ENCODE data around the gene CYBC1. TPM values are rescaled to one million over a fixed set of nuclear protein-coding genes. Genes with fewer than 3 reads are reported as not detected.
A peak's percentile ranks its signal among the peaks of the same experiment; 100 is the strongest.

The CYBC1 gene
- total RNA-seq, 1 donor from 2014 or later: 75.7 TPM

- peaks cover 3% of the 10 kb centered on the region for H3K36me3 Mint-ChIP-seq (ENCODE audit: low read depth, unreplicated experiment)
- no peak for DNase-seq (ENCODE audit: low spot score)
- no peak overlapping the region for H3K27ac Mint-ChIP-seq (ENCODE audit: unreplicated experiment)
These were observed 41.6 kb downstream of the CYBC1 start for GRCh38 chr17:82408938-82409318.

GRCh38 chr17:82408288-82408937, 42.1 kb downstream of the CYBC1 start:
- peak overlapping the region; percentile 31 for H3K4me3 Mint-ChIP-seq (ENCODE audit: unreplicated experiment)
- H3K36me3 Mint-ChIP-seq (ENCODE audit: low read depth, unreplicated experiment): peaks cover 3% of the 10 kb centered on the region
- peaks cover 9% of the 10 kb centered on the region for H3K27me3 Mint-ChIP-seq (ENCODE audit: unreplicated experiment)
- no peaks in the 10 kb centered on the region for H3K9me3 Mint-ChIP-seq (ENCODE audit: unreplicated experiment)
- H3K27ac Mint-ChIP-seq (ENCODE audit: unreplicated experiment): no peak overlapping the region
- no peak for DNase-seq (ENCODE audit: low spot score)
- H3K4me1 Mint-ChIP-seq (ENCODE audit: unreplicated experiment): no peaks in the 10 kb centered on the region
- no peak for TF ChIP-seq CTCF (IDR thresholded peaks at IDR 0.05; ENCODE audit: unreplicated experiment)

More at GRCh38 chr17:82408938-82409318, 41.6 kb downstream of the CYBC1 start:
- TF ChIP-seq CTCF (IDR thresholded peaks at IDR 0.05; ENCODE audit: unreplicated experiment): no peak
- Mint-ChIP-seq H3K9me3 (ENCODE audit: unreplicated experiment) (no peaks in the 10 kb centered on the region), H3K4me1 (ENCODE audit: unreplicated experiment) (no peaks in the 10 kb centered on the region), H3K4me3 (ENCODE audit: unreplicated experiment) (no peak overlapping the region), H3K27me3 (ENCODE audit: unreplicated experiment) (peaks cover 9% of the 10 kb centered on the region)

- peaks cover 9% of the 10 kb centered on the region for H3K27me3 Mint-ChIP-seq (ENCODE audit: unreplicated experiment)
- H3K4me1 Mint-ChIP-seq (ENCODE audit: unreplicated experiment): no peaks in the 10 kb centered on the region
- DNase-seq (ENCODE audit: low spot score): no peak
- TF ChIP-seq CTCF (IDR thresholded peaks at IDR 0.05; ENCODE audit: unreplicated experiment): no peak
- no peak overlapping the region for H3K4me3 Mint-ChIP-seq (ENCODE audit: unreplicated experiment)
- H3K9me3 Mint-ChIP-seq (ENCODE audit: unreplicated experiment): no peaks in the 10 kb centered on the region
- H3K36me3 Mint-ChIP-seq (ENCODE audit: low read depth, unreplicated experiment): peaks cover 3% of the 10 kb centered on the region
- no peak overlapping the region for H3K27ac Mint-ChIP-seq (ENCODE audit: unreplicated experiment)
These were observed 43.3 kb downstream of the CYBC1 start for GRCh38 chr17:82407255-82407654.

GRCh38 chr17:82406131-82406671, 44.4 kb downstream of the CYBC1 start:
- no peaks in the 10 kb centered on the region for H3K9me3 Mint-ChIP-seq (ENCODE audit: unreplicated experiment)
- no peak overlapping the region for H3K4me3 Mint-ChIP-seq (ENCODE audit: unreplicated experiment)
- H3K4me1 Mint-ChIP-seq (ENCODE audit: unreplicated experiment): no peaks in the 10 kb centered on the region
- peaks cover 3% of the 10 kb centered on the region for H3K36me3 Mint-ChIP-seq (ENCODE audit: low read depth, unreplicated experiment)
- peaks cover 7% of the 10 kb centered on the region for H3K27me3 Mint-ChIP-seq (ENCODE audit: unreplicated experiment)
- no peak for DNase-seq (ENCODE audit: low spot score)
- H3K27ac Mint-ChIP-seq (ENCODE audit: unreplicated experiment): no peak overlapping the region
- TF ChIP-seq CTCF (IDR thresholded peaks at IDR 0.05; ENCODE audit: unreplicated experiment): no peak

GRCh38 chr17:82405051-82405450, 45.5 kb downstream of the CYBC1 start:
- H3K4me1 Mint-ChIP-seq (ENCODE audit: unreplicated experiment): no peaks in the 10 kb centered on the region
- H3K27me3 Mint-ChIP-seq (ENCODE audit: unreplicated experiment): peaks cover 7% of the 10 kb centered on the region
- H3K9me3 Mint-ChIP-seq (ENCODE audit: unreplicated experiment): no peaks in the 10 kb centered on the region
- peak overlapping the region; percentile 48 for H3K27ac Mint-ChIP-seq (ENCODE audit: unreplicated experiment)
- no peak overlapping the region for H3K4me3 Mint-ChIP-seq (ENCODE audit: unreplicated experiment)
- TF ChIP-seq CTCF (IDR thresholded peaks at IDR 0.05; ENCODE audit: unreplicated experiment): no peak
- no peak for DNase-seq (ENCODE audit: low spot score)
- H3K36me3 Mint-ChIP-seq (ENCODE audit: low read depth, unreplicated experiment): peaks cover 3% of the 10 kb centered on the region

Measured in endothelial cell (in vitro differentiated cells).